DOHH2 (cell line): Measurements from ENCODE around the gene SP2.

Source experiments
- H3F3A ChIP-seq: fragments of 200-600 bp; sonication (generic), shearing (Covaris generic); 2 replicates; pipeline ENCODE4 v1.6.0; 2016; ENCODE audit warnings: antibody characterized with exemption, mild to moderate bottlenecking; ENCODE audit not compliant: control insufficient read depth, insufficient read depth
- H3K27ac ChIP-seq: fragments of 200-600 bp; sonication (generic); 2 replicates; pipeline ENCODE4 v1.5.1; 2014; ENCODE audit warnings: low read depth, mild to moderate bottlenecking, low read length, moderate library complexity
- H3K27me3 ChIP-seq: fragments of 200-600 bp; sonication (generic); 2 replicates; pipeline ENCODE4 v1.6.1; 2014; ENCODE audit warnings: mild to moderate bottlenecking, low read length, mixed read lengths; ENCODE audit not compliant: control insufficient read depth
- H3K36me3 ChIP-seq: fragments of 200-600 bp; sonication (generic); 2 replicates; pipeline ENCODE4 v1.6.1; 2014; ENCODE audit warnings: mild to moderate bottlenecking, low read length, moderate library complexity, mixed read lengths; ENCODE audit not compliant: control insufficient read depth
- H3K4me1 ChIP-seq: fragments of 200-600 bp; sonication (generic); 2 replicates; pipeline ENCODE4 v1.6.1; 2014; ENCODE audit warnings: mild to moderate bottlenecking, low read length, mixed read lengths; ENCODE audit not compliant: control insufficient read depth
- H3K4me2 ChIP-seq: fragments of 200-600 bp; sonication (generic); 2 replicates; pipeline ENCODE4 v1.6.0; 2014; ENCODE audit warnings: mild to moderate bottlenecking, low read length, moderate library complexity
- H3K4me3 ChIP-seq: fragments of 200-600 bp; sonication (generic); 2 replicates; pipeline ENCODE4 v1.5.1; 2014; ENCODE audit warnings: mild to moderate bottlenecking, low read length, mixed read lengths
- H3K79me2 ChIP-seq: fragments of 200-600 bp; sonication (generic); 2 replicates; pipeline ENCODE4 v1.6.1; 2014; ENCODE audit warnings: mild to moderate bottlenecking, low read length, mixed read lengths; ENCODE audit not compliant: control insufficient read depth
- H3K9me2 ChIP-seq: fragments of 200-600 bp; sonication (generic); replicated peaks from 2 replicates; pipeline ENCODE4 v1.6.1; 2014; ENCODE audit warnings: mild to moderate bottlenecking, low read length, mixed read lengths; ENCODE audit not compliant: control insufficient read depth
- H3K9me3 ChIP-seq: fragments of 200-600 bp; sonication (generic); 2 replicates; pipeline ENCODE4 v1.6.1; 2014; ENCODE audit warnings: antibody characterized with exemption, low read length, mixed read lengths; ENCODE audit not compliant: control insufficient read depth, insufficient read depth
- H4K20me1 ChIP-seq: fragments of 200-600 bp; sonication (generic); 2 replicates; pipeline ENCODE4 v1.6.0; 2014; ENCODE audit warnings: low read depth, mild to moderate bottlenecking, antibody characterized with exemption, low read length, moderate library complexity; ENCODE audit not compliant: control insufficient read depth, insufficient read depth
- EZH2phosphoT487 ChIP-seq: fragments of 200-600 bp; sonication (generic); IDR thresholded peaks from 2 replicates; pipeline ENCODE4 v1.6.1; 2017; ENCODE audit warnings: borderline replicate concordance, mild to moderate bottlenecking, antibody characterized with exemption, low read length, moderate library complexity, mixed read lengths
- TF ChIP-seq, protein P1 (sequence below): fragments of 200-600 bp; sonication (generic); IDR thresholded peaks from one replicate; pipeline ENCODE4 v1.5.1; 2014; ENCODE audit warnings: antibody characterized with exemption, mild to moderate bottlenecking, low read depth, low read length; ENCODE audit not compliant: poor library complexity, severe bottlenecking

SP2 gene

GRCh38 chr17:47848198-47848513 lies 47.9 kb upstream of the SP2 start:
- H3K27me3 ChIP-seq, result peaks cover 53% of the 10 kb centered on the region
- no peaks in the 10 kb centered on the region for H3K79me2 ChIP-seq
- H3K4me2 ChIP-seq, result no peak overlapping the region

DNA sequence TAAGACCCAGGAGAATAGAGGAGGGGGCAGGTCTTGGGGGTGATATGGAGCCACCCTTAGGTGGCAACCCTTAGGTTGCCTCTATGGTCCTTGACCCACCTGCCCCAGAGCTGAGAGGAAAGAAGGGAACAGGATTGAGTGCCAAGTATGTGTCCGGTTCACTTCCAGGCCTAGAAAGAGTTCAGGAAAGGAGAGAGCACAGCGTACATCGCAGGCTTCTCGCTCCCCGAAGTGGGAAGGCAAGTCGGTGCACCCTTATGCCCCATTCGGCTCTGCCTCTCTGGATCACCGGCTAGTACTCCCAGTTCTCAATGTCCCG lies 45.7 kb upstream of the SP2 start:
- H3K27ac ChIP-seq, result no peak overlapping the region

More at GRCh38 chr17:47848198-47848513, 47.9 kb upstream of the SP2 start:
- Histone ChIP-seq H4K20me1 (no peaks in the 10 kb centered on the region), H3K9me2 (no peaks in the 10 kb centered on the region), H3K4me3 (no peak overlapping the region), H3K9me3 (no peaks in the 10 kb centered on the region), H3K36me3 (no peaks in the 10 kb centered on the region), H3F3A (no peaks in the 10 kb centered on the region), H3K4me1 (peaks cover 2% of the 10 kb centered on the region; the same call in 1 of the 2 replicates), H3K27ac (no peak overlapping the region)
- TF ChIP-seq, protein P1, sequence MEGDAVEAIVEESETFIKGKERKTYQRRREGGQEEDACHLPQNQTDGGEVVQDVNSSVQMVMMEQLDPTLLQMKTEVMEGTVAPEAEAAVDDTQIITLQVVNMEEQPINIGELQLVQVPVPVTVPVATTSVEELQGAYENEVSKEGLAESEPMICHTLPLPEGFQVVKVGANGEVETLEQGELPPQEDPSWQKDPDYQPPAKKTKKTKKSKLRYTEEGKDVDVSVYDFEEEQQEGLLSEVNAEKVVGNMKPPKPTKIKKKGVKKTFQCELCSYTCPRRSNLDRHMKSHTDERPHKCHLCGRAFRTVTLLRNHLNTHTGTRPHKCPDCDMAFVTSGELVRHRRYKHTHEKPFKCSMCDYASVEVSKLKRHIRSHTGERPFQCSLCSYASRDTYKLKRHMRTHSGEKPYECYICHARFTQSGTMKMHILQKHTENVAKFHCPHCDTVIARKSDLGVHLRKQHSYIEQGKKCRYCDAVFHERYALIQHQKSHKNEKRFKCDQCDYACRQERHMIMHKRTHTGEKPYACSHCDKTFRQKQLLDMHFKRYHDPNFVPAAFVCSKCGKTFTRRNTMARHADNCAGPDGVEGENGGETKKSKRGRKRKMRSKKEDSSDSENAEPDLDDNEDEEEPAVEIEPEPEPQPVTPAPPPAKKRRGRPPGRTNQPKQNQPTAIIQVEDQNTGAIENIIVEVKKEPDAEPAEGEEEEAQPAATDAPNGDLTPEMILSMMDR, result no peak
- no peak for TF ChIP-seq EZH2phosphoT487

DNA sequence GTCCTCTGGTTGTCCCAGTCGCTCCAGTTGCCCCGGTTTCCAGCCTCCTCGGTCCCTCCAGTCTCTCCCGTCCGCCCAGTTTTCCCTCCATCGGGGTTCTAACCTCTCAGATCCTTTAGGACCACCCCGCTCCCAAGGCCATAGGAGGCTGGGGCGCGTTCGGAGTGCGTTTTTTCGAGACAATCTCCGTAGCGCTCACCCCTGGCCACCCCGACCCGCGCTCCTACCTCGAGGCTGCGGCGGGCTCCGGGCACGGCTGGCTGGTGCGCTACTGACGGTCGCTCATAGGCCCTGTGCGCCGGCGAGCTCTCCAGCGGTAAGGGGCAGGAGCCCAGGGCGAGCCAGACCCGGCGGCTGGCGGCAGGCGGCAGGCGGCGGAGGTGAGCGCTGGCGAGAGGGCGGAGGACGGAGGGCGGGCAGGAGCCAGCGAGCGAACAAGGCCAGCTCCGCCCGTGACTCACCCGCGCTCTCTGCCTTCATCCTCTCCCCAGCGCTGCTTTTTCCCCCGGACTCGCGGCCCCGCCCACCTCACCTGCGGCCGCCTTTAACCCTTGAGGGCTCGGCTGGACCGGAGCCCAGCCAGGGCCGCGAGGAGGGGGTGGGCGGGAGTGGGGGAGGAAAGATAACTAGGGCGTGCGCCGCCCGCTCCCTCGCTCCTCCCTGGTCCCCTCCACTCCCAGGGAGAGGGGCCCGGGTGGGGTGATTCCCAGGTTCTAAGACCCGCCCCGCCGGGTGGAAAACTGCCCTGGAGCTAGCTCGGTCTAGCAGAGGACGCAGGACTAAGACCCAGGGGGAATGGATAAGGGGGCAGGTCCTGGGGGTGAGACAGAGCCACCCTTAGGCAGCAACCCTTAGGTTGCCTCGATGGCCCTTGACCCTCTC lies 45.1 kb upstream of the SP2 start, which contains the start of gene SP6:
TSS of gene SP6 (minus strand) at position 472 of the 882 bp plus-strand sequence. CDS start 2,734 bp downstream, outside the sequence.
- no peaks in the 10 kb centered on the region for H3K36me3 ChIP-seq
- no peaks in the 10 kb centered on the region for H3K4me1 ChIP-seq
- H3K27me3 ChIP-seq, result peaks cover 74% of the 10 kb centered on the region
- H3K27ac ChIP-seq, result no peak within 1 kb of the TSS
- H3K9me2 ChIP-seq, result no peaks in the 10 kb centered on the region
- H3K4me3 ChIP-seq, result no peak within 1 kb of the TSS
- no peaks in the 10 kb centered on the region for H3K9me3 ChIP-seq
- no peaks in the 10 kb centered on the region for H4K20me1 ChIP-seq
- H3K4me2 ChIP-seq, result no peak within 1 kb of the TSS
- TF ChIP-seq EZH2phosphoT487, result peak; percentile 80; the same call in 1 of the 2 replicates
- TF ChIP-seq, protein P1, result no peak
- no peaks in the 10 kb centered on the region for H3K79me2 ChIP-seq
- no peaks in the 10 kb centered on the region for H3F3A ChIP-seq

More for the DNA sequence above, 45.7 kb upstream of the SP2 start:
- H3K4me1 ChIP-seq, result no peaks in the 10 kb centered on the region
- no peaks in the 10 kb centered on the region for H4K20me1 ChIP-seq
- no peaks in the 10 kb centered on the region for H3K79me2 ChIP-seq
- no peak overlapping the region for H3K4me3 ChIP-seq
- H3K9me2 ChIP-seq, result no peaks in the 10 kb centered on the region
- no peaks in the 10 kb centered on the region for H3F3A ChIP-seq
- H3K36me3 ChIP-seq, result no peaks in the 10 kb centered on the region
- no peak overlapping the region for H3K4me2 ChIP-seq
- TF ChIP-seq, protein P1, result no peak
- no peak for TF ChIP-seq EZH2phosphoT487
- H3K27me3 ChIP-seq, result peaks cover 70% of the 10 kb centered on the region
- no peaks in the 10 kb centered on the region for H3K9me3 ChIP-seq
